GM23338 (cell line): ENCODE data around the gene CPT1A.

Source experiments
- CREB1 ChIP-seq: fragments of 250-450 bp; sonication (Bioruptor Pico); IDR thresholded peaks from 2 replicates; pipeline ENCODE4 v1.5.0; 2020; ENCODE audit warnings: low read depth, mild to moderate bottlenecking, moderate library complexity
- EZH2 ChIP-seq: fragments of 200-600 bp; sonication (generic); IDR thresholded peaks from one replicate; pipeline ENCODE4 v1.8.0; 2017; ENCODE audit warnings: antibody characterized with exemption, mild to moderate bottlenecking, low read depth; ENCODE audit not compliant: unreplicated experiment
- EZH2phosphoT487 ChIP-seq: fragments of 200-600 bp; sonication (generic); IDR thresholded peaks from one replicate; pipeline ENCODE4 v1.8.1; 2018; ENCODE audit warnings: antibody characterized with exemption; ENCODE audit not compliant: unreplicated experiment
- NANOG ChIP-seq: IDR thresholded peaks from 2 replicates; pipeline ENCODE4 v1.6.1; 2016; ENCODE audit warnings: antibody characterized with exemption, borderline replicate concordance
- POLR2AphosphoS5 ChIP-seq: IDR thresholded peaks from 2 replicates; pipeline ENCODE4 v1.6.1; 2016; ENCODE audit warnings: antibody characterized with exemption, low read depth
- ZNF331 ChIP-seq: fragments of 250-450 bp; sonication (Bioruptor Pico); IDR thresholded peaks from 2 replicates; pipeline ENCODE4 v1.5.0; 2020; ENCODE audit warnings: low read depth, mild to moderate bottlenecking, moderate library complexity
- TF ChIP-seq, protein P1 (sequence below), 2 experiments: fragments of 200-600 bp in 1 of 2; sonication (generic) in 1 of 2; conservative IDR thresholded peaks; 2 replicates each; pipeline versions ENCODE4 v1.5.1 to v1.6.1; 2016 to 2017; ENCODE audit warnings: antibody characterized with exemption in 2 of 2, low read depth in 2 of 2, mild to moderate bottlenecking in 2 of 2, moderate library complexity in 1 of 2
- TF ChIP-seq, protein P2 (sequence below): IDR thresholded peaks from one replicate; pipeline ENCODE4 v1.6.1; 2018; ENCODE audit warnings: antibody characterized with exemption; ENCODE audit not compliant: unreplicated experiment
- TF ChIP-seq, protein P3 (sequence below): IDR thresholded peaks from 2 replicates; pipeline ENCODE4 v1.6.1; 2016; ENCODE audit warnings: antibody characterized with exemption

DNA sequence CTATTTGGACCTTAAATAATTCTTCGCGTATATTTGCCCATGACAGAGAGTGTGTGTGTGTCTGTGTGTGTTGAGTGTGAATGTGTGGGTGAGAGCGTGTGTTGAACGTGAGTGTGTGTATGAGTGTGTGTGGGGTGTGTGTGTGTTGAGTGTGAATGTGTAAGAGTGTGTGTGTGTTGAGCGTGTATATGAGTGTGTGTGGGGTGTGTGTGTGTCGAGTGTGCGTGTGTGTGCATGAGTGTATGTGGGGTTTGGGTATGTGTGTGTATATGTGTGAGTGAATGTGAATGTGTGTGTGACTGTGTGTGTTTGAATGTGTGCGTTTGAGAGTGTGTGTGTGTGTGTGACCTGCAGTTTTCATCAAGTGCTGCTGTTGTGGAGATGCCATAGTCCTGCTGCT, 130.6 kb downstream of the CPT1A start:
- no peak for TF ChIP-seq EZH2
- TF ChIP-seq, protein P1, sequence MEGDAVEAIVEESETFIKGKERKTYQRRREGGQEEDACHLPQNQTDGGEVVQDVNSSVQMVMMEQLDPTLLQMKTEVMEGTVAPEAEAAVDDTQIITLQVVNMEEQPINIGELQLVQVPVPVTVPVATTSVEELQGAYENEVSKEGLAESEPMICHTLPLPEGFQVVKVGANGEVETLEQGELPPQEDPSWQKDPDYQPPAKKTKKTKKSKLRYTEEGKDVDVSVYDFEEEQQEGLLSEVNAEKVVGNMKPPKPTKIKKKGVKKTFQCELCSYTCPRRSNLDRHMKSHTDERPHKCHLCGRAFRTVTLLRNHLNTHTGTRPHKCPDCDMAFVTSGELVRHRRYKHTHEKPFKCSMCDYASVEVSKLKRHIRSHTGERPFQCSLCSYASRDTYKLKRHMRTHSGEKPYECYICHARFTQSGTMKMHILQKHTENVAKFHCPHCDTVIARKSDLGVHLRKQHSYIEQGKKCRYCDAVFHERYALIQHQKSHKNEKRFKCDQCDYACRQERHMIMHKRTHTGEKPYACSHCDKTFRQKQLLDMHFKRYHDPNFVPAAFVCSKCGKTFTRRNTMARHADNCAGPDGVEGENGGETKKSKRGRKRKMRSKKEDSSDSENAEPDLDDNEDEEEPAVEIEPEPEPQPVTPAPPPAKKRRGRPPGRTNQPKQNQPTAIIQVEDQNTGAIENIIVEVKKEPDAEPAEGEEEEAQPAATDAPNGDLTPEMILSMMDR (conservative IDR thresholded peaks at IDR 0.05; ENCODE audit: low read depth in 2 of 2): no peak
- no peak for TF ChIP-seq EZH2phosphoT487
- TF ChIP-seq ZNF331 (CRISPR knock-in tag): no peak
- TF ChIP-seq POLR2AphosphoS5: no peak
- TF ChIP-seq, protein P2, sequence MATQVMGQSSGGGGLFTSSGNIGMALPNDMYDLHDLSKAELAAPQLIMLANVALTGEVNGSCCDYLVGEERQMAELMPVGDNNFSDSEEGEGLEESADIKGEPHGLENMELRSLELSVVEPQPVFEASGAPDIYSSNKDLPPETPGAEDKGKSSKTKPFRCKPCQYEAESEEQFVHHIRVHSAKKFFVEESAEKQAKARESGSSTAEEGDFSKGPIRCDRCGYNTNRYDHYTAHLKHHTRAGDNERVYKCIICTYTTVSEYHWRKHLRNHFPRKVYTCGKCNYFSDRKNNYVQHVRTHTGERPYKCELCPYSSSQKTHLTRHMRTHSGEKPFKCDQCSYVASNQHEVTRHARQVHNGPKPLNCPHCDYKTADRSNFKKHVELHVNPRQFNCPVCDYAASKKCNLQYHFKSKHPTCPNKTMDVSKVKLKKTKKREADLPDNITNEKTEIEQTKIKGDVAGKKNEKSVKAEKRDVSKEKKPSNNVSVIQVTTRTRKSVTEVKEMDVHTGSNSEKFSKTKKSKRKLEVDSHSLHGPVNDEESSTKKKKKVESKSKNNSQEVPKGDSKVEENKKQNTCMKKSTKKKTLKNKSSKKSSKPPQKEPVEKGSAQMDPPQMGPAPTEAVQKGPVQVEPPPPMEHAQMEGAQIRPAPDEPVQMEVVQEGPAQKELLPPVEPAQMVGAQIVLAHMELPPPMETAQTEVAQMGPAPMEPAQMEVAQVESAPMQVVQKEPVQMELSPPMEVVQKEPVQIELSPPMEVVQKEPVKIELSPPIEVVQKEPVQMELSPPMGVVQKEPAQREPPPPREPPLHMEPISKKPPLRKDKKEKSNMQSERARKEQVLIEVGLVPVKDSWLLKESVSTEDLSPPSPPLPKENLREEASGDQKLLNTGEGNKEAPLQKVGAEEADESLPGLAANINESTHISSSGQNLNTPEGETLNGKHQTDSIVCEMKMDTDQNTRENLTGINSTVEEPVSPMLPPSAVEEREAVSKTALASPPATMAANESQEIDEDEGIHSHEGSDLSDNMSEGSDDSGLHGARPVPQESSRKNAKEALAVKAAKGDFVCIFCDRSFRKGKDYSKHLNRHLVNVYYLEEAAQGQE: no peak
- TF ChIP-seq, protein P3, sequence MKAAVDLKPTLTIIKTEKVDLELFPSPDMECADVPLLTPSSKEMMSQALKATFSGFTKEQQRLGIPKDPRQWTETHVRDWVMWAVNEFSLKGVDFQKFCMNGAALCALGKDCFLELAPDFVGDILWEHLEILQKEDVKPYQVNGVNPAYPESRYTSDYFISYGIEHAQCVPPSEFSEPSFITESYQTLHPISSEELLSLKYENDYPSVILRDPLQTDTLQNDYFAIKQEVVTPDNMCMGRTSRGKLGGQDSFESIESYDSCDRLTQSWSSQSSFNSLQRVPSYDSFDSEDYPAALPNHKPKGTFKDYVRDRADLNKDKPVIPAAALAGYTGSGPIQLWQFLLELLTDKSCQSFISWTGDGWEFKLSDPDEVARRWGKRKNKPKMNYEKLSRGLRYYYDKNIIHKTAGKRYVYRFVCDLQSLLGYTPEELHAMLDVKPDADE: no peak
- TF ChIP-seq CREB1 (CRISPR knock-in tag): no peak
- TF ChIP-seq NANOG: no peak
